H1 (cell line): ENCODE measurements around the gene CYP4A22. TPM values are rescaled to one million over a fixed set of nuclear protein-coding genes. Genes with fewer than 3 reads are reported as not detected.
"Not testable (repeated sequence)": the region's sequence is repeated elsewhere in the genome, so short reads cannot be mapped to it uniquely, and the experiment has no call there.

Source experiments
- CTCF ChIA-PET: fragments of 300-600 bp; sonication (Branson Sonifier 250); formaldehyde crosslinking; loops from one replicate; lab custom pipeline; 2021; ENCODE audit not compliant: partially characterized antibody; lab: Charles Lee
- POLR2A ChIA-PET: fragments of 300-600 bp; sonication (Branson Sonifier 250); formaldehyde crosslinking; loops from one replicate; lab custom pipeline; 2021; ENCODE audit warnings: inconsistent platforms; ENCODE audit not compliant: partially characterized antibody; lab: Charles Lee
- DNase-seq, 2 experiments: peaks; one replicate each; pipeline versions ENCODE4 v3.0.0 to v3.0.0-alpha.2; 2010 to 2022; ENCODE audit warnings: low spot score in 2 of 2, low read depth in 1 of 2, mixed read lengths in 1 of 2
- FAIRE-seq: peaks from 2 replicates; lab custom pipeline; 2011; peaks lifted over from hg19 to GRCh38; lab: Jason Lieb, UNC
- H2AFZ ChIP-seq: 2 replicates; pipeline ENCODE4 v1.8.1; 2012; ENCODE audit warnings: low read length, inconsistent platforms
- H2AK5ac ChIP-seq: 2 replicates; pipeline ENCODE4 v1.6.1; 2013; ENCODE audit warnings: low read depth, low read length
- H2BK120ac ChIP-seq: replicated peaks from 2 replicates; pipeline ENCODE3; 2013; ENCODE audit warnings: low read depth, low read length, inconsistent platforms
- H2BK12ac ChIP-seq: 2 replicates; pipeline ENCODE4 v1.6.1; 2013; ENCODE audit warnings: low read depth, low read length
- H2BK15ac ChIP-seq: 2 replicates; pipeline ENCODE4 v1.6.1; 2013; ENCODE audit warnings: low read length
- H2BK20ac ChIP-seq: 2 replicates; pipeline ENCODE4 v1.6.1; 2013; ENCODE audit warnings: low read length
- H2BK5ac ChIP-seq: 2 replicates; pipeline ENCODE4 v1.6.1; 2013; ENCODE audit warnings: low read depth, low read length
- H3K14ac ChIP-seq: 2 replicates; pipeline ENCODE4 v1.6.1; 2013; ENCODE audit warnings: inconsistent platforms; ENCODE audit not compliant: insufficient read length
- H3K18ac ChIP-seq: 2 replicates; pipeline ENCODE4 v1.6.1; 2013; ENCODE audit warnings: low read length; ENCODE audit errors: extremely low read depth
- H3K23ac ChIP-seq: 2 replicates; pipeline ENCODE4 v1.6.1; 2013; ENCODE audit warnings: inconsistent platforms; ENCODE audit not compliant: insufficient read length
- H3K23me2 ChIP-seq: 2 replicates; pipeline ENCODE4 v1.6.1; 2013; ENCODE audit warnings: low read depth, low read length
- H3K27ac ChIP-seq: 2 replicates; pipeline ENCODE4 v1.6.1; 2011; ENCODE audit warnings: low read depth, low read length, inconsistent platforms
- H3K27me3 ChIP-seq, 4 experiments: replicated peaks in 1 of 4; 1 replicate in 1 of 4; 2 replicates in 3 of 4; pipeline versions ENCODE4 v1.6.1 to v1.8.1; 2011 to 2013; ENCODE audit warnings: low read length in 3 of 4, mild to moderate bottlenecking in 3 of 4, inconsistent platforms in 2 of 4, mixed read lengths in 2 of 4, moderate library complexity in 1 of 4; ENCODE audit not compliant: control insufficient read depth in 3 of 4, insufficient read depth in 3 of 4; ENCODE audit errors: extremely low read depth in 1 of 4
- H3K36me3 ChIP-seq, 4 experiments: 2 replicates each; pipeline versions ENCODE4 v1.6.1 to v1.8.1; 2011 to 2013; ENCODE audit warnings: mild to moderate bottlenecking in 4 of 4, low read length in 3 of 4, moderate library complexity in 2 of 4, control low read depth in 1 of 4, inconsistent platforms in 1 of 4; ENCODE audit not compliant: insufficient read depth in 4 of 4, control insufficient read depth in 2 of 4
- H3K4ac ChIP-seq: replicated peaks from 2 replicates; pipeline ENCODE3; 2013; ENCODE audit warnings: low read length, low read depth, mixed read lengths, inconsistent platforms; ENCODE audit not compliant: insufficient read length
- H3K4me1 ChIP-seq, 4 experiments: replicated peaks in 1 of 4; 1 replicate in 1 of 4; 2 replicates in 3 of 4; pipeline versions ENCODE4 v1.6.1 to v1.8.1; 2011 to 2013; ENCODE audit warnings: low read length in 3 of 4, inconsistent platforms in 2 of 4, mixed read lengths in 1 of 4; ENCODE audit not compliant: insufficient read depth in 4 of 4, control insufficient read depth in 3 of 4
- H3K4me2 ChIP-seq, 2 experiments: 2 replicates each; pipeline versions ENCODE4 v1.6.1 to v1.8.1; 2011 to 2013; ENCODE audit warnings: low read depth in 2 of 2, low read length in 2 of 2, control low read depth in 1 of 2, inconsistent platforms in 1 of 2, mild to moderate bottlenecking in 1 of 2; ENCODE audit not compliant: insufficient read depth in 1 of 2
- H3K4me3 ChIP-seq, 4 experiments: fragments of 200-600, 300-600 bp in 1 of 4; sonication (generic), shearing (Covaris generic), sonication (Bioruptor Twin) in 1 of 4; 2 replicates each; pipeline versions ENCODE4 v1.5.1 to v1.8.1; 2011 to 2016; ENCODE audit warnings: low read length in 4 of 4, low read depth in 3 of 4, control low read depth in 2 of 4, inconsistent platforms in 2 of 4, mild to moderate bottlenecking in 2 of 4, mixed read lengths in 1 of 4, moderate library complexity in 1 of 4; ENCODE audit not compliant: insufficient read depth in 2 of 4; ENCODE audit errors: extremely low read depth in 1 of 4
- H3K56ac ChIP-seq: replicated peaks from 2 replicates; pipeline ENCODE3; 2013; ENCODE audit warnings: low read depth, mild to moderate bottlenecking, mixed read lengths, low read length, inconsistent platforms; ENCODE audit not compliant: insufficient read length
- H3K79me1 ChIP-seq: 2 replicates; pipeline ENCODE4 v1.6.1; 2013; ENCODE audit warnings: low read depth, low read length, control low read depth
- H3K79me2 ChIP-seq, 2 experiments: 2 replicates each; pipeline versions ENCODE4 v1.6.1 to v1.8.1; 2012 to 2013; ENCODE audit warnings: low read length in 2 of 2, mild to moderate bottlenecking in 2 of 2, inconsistent platforms in 1 of 2; ENCODE audit not compliant: insufficient read depth in 2 of 2, control insufficient read depth in 1 of 2
- H3K9ac ChIP-seq, 4 experiments: replicated peaks in 1 of 4; 1 replicate in 1 of 4; 2 replicates in 3 of 4; pipeline versions ENCODE4 v1.6.1 to v1.8.1; 2011 to 2013; ENCODE audit warnings: low read depth in 3 of 4, low read length in 3 of 4, control low read depth in 2 of 4, mild to moderate bottlenecking in 2 of 4, moderate library complexity in 2 of 4, inconsistent platforms in 1 of 4; ENCODE audit errors: extremely low read depth in 1 of 4
- H3K9me3 ChIP-seq, 2 experiments: 2 replicates each; pipeline versions ENCODE4 v1.6.1 to v1.8.1; 2012 to 2013; ENCODE audit warnings: mild to moderate bottlenecking in 2 of 2, moderate library complexity in 2 of 2, control low read depth in 1 of 2, inconsistent platforms in 1 of 2, low read depth in 1 of 2, low read length in 1 of 2, mixed read lengths in 1 of 2; ENCODE audit not compliant: insufficient read depth in 2 of 2
- H4K20me1 ChIP-seq, 2 experiments: replicated peaks in 1 of 2; 2 replicates each; pipeline versions ENCODE3 to v1.8.1; 2011 to 2013; ENCODE audit warnings: inconsistent platforms in 2 of 2, low read length in 2 of 2, mild to moderate bottlenecking in 1 of 2; ENCODE audit not compliant: insufficient read depth in 2 of 2, control insufficient read depth in 1 of 2
- H4K5ac ChIP-seq: 2 replicates; pipeline ENCODE4 v1.6.1; 2013; ENCODE audit warnings: low read length, low read depth, mixed read lengths, inconsistent platforms; ENCODE audit not compliant: insufficient read length
- H4K8ac ChIP-seq: 2 replicates; pipeline ENCODE4 v1.8.0; 2013; ENCODE audit warnings: mild to moderate bottlenecking, moderate library complexity, low read length, inconsistent platforms; ENCODE audit not compliant: insufficient read depth; ENCODE audit errors: extremely low read depth
- H4K91ac ChIP-seq: replicated peaks from 2 replicates; pipeline ENCODE3; 2013; ENCODE audit warnings: low read length, mixed read lengths, inconsistent platforms; ENCODE audit not compliant: insufficient read length
- KDM1A ChIP-seq: fragments of 200-600, 300-600 bp; sonication (generic); IDR thresholded peaks from 2 replicates; pipeline ENCODE4 v1.7.1; 2016; ENCODE audit warnings: mild to moderate bottlenecking, low read length, borderline replicate concordance
- WGBS, 2 experiments: shearing (Covaris generic) in 1 of 2; methylation state at CpG; one replicate each; pipeline versions ENCODE4 v1.1.6 to v1.1.7; 2013 to 2015; ENCODE audit warnings: low lambda C conversion rate in 2 of 2, mixed read lengths in 2 of 2, inconsistent platforms in 1 of 2, low coverage in 1 of 2, missing lambda C conversion rate in 1 of 2; ENCODE audit not compliant: insufficient replicate concordance in 2 of 2, insufficient coverage in 1 of 2, insufficient read length in 1 of 2; ENCODE audit errors: extremely low coverage in 1 of 2, missing lambda C conversion rate in 1 of 2; 5-methylcytosine and 5-hydroxymethylcytosine counted together
- polyA plus RNA-seq, 7 experiments: library from polyadenylated mRNA; depleted of rRNA in 3 of 7; stranded (reverse) in 5 of 7; unstranded in 2 of 7; fragments of >200 nt in 5 of 7; fragments of 200-250 nt in 2 of 7; gene quantifications; 1 replicate in 5 of 7; 2 replicates in 1 of 7; 4 replicates in 1 of 7; pipeline versions ENCODE4 v1.2.1 to v1.2.3, GENCODE V29; 2011 to 2013; ENCODE audit warnings: missing spikeins in 2 of 7, mixed read lengths in 2 of 7
- total RNA-seq: library from RNA; stranded (reverse); fragmentation: NEBNext Ultra II Directional; extraction: Animal tissue kit (Norgen Biotek cat#: 25700); gene quantifications from 2 replicates; pipeline ENCODE4 v1.2.1, GENCODE V29; 2021

CYP4A22 gene
- total and polyA plus RNA-seq, 2 of the 8 experiments (the other 6 are each of a cell fraction or from before 2014, with no cell fraction given), result not detected

DNA sequence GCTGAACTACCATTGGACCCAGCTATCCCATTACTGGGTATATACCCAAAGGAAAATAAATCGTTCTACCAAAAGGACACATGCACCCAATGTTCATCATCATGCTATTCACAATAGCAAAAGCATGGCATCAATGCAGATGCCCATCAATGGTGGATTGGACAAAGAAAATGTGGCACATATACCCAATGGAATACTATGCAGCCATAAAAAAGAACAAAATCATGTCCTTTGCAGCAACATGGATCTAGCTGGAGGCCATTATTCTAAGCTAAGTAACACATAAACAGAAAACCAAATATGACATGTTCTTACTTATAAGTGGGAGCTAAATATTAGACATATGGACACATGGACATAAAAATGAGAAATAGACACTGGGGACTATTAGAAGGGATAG is 16.2 kb upstream of the CYP4A22 start:
- not testable (repeated sequence) for H3K4ac ChIP-seq
- WGBS, 2 experiments, result 73% methylated on average over 1 of the region's 1 CpG; no CpG with 5 or more reads in 1 of the 2 experiments

DNA sequence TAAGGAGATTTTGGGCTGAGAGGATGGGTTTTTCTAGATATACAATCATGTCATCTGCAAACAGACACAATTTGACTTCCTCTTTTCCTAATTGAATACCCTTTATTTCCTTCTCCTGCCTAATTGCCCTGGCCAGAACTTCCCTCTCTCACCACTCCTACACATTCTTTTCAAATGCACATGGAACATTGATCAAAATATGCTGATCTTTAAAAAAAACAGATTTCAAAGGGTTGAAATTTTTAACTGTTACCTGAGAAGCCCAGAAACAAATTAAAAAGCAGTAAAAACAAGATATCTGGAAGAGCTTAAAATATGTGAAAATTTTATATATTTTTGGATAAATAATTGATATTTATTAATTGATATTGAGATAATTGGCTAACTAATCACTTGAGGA is 12.4 kb upstream of the CYP4A22 start:
- FAIRE-seq, POLR2A ChIA-PET, H3K23me2 ChIP-seq, H3K79me2 ChIP-seq, H2BK5ac ChIP-seq, H2AFZ ChIP-seq, H2BK20ac ChIP-seq, H3K14ac ChIP-seq, H2BK12ac ChIP-seq, H4K5ac ChIP-seq, H3K4ac ChIP-seq, DNase-seq, H3K27ac ChIP-seq, H4K8ac ChIP-seq, H3K4me2 ChIP-seq, H3K56ac ChIP-seq, H4K20me1 ChIP-seq, H3K4me3 ChIP-seq, H3K9ac ChIP-seq, H3K23ac ChIP-seq, H4K91ac ChIP-seq, H3K9me3 ChIP-seq, H2BK15ac ChIP-seq, H3K4me1 ChIP-seq, H3K79me1 ChIP-seq, H3K27me3 ChIP-seq, H3K36me3 ChIP-seq, H2AK5ac ChIP-seq, H2BK120ac ChIP-seq, H3K18ac ChIP-seq: not testable (repeated sequence)
- CTCF ChIA-PET, result interaction anchor here (0.6 to 0.7 kb wide), 2 partner anchors 8 to 36 kb away, joined by 3 read pairs; no protein-coding TSS in a partner anchor

More for the DNA sequence above, 16.2 kb upstream of the CYP4A22 start:
- H4K20me1 ChIP-seq, H3K14ac ChIP-seq, H4K5ac ChIP-seq, H3K27ac ChIP-seq, H3K9ac ChIP-seq, H3K4me1 ChIP-seq, H3K23me2 ChIP-seq, H4K8ac ChIP-seq, H2AK5ac ChIP-seq, H2BK15ac ChIP-seq, H3K4me2 ChIP-seq, DNase-seq, H3K27me3 ChIP-seq, H2BK120ac ChIP-seq, FAIRE-seq, CTCF ChIA-PET, H4K91ac ChIP-seq, H3K18ac ChIP-seq, H3K79me2 ChIP-seq, H3K79me1 ChIP-seq, H3K36me3 ChIP-seq, H2BK20ac ChIP-seq, H2BK12ac ChIP-seq, H3K56ac ChIP-seq, H3K9me3 ChIP-seq, H3K23ac ChIP-seq, H3K4me3 ChIP-seq, H2AFZ ChIP-seq, H2BK5ac ChIP-seq: not testable (repeated sequence)
- 0 out of 2 replicates have a peak, but pooled peaks have one; percentile 48 for TF ChIP-seq KDM1A
- POLR2A ChIA-PET, result interaction anchor here (1.4 kb wide), 1 partner anchor 13 kb away, joined by 3 read pairs; no protein-coding TSS in a partner anchor
